Mesodermal cell (in vitro differentiated cells): ENCODE measurements around the gene MAGEA8.
"Not testable (repeated sequence)": the region's sequence is repeated elsewhere in the genome, so short reads cannot be mapped to it uniquely, and the experiment has no call there.

Source experiments
- H3K27ac ChIP-seq: 2 replicates; pipeline ENCODE4 v1.7.0; 2013; ENCODE audit warnings: mild to moderate bottlenecking, low read depth, low read length, moderate library complexity; ENCODE audit not compliant: severe bottlenecking
- H3K36me3 ChIP-seq: 2 replicates; pipeline ENCODE4 v1.7.1; 2013; ENCODE audit warnings: mild to moderate bottlenecking, low read length, moderate library complexity; ENCODE audit not compliant: control insufficient read depth, insufficient read depth
- H3K4me1 ChIP-seq: one replicate; pipeline ENCODE4 v1.7.1; 2013; ENCODE audit warnings: mild to moderate bottlenecking, low read length; ENCODE audit not compliant: insufficient read depth, control insufficient read depth, poor library complexity, severe bottlenecking
- H3K4me3 ChIP-seq: 2 replicates; pipeline ENCODE4 v1.7.0; 2013; ENCODE audit warnings: low read length, control low read depth, mild to moderate bottlenecking; ENCODE audit not compliant: insufficient read depth, poor library complexity, severe bottlenecking; ENCODE audit errors: extremely low read depth
- H3K9me3 ChIP-seq: 2 replicates; pipeline ENCODE4 v1.7.1; 2013; ENCODE audit warnings: mild to moderate bottlenecking, low read length, moderate library complexity; ENCODE audit not compliant: control insufficient read depth
- WGBS, 2 experiments: methylation state at CpG; one replicate each; pipeline ENCODE4 v1.1.5; 2013; ENCODE audit warnings: missing lambda C conversion rate in 2 of 2; ENCODE audit not compliant: insufficient coverage in 2 of 2; 5-methylcytosine and 5-hydroxymethylcytosine counted together

MAGEA8 gene

GRCh38 chrX:149928635-149929034 lies 47.7 kb downstream of the MAGEA8 start:
- H3K4me1 ChIP-seq, H3K4me3 ChIP-seq, H3K36me3 ChIP-seq, H3K9me3 ChIP-seq, H3K27ac ChIP-seq: not testable (repeated sequence)
- no CpG with 5 or more reads among the region's 1 CpG for WGBS, 2 experiments

GRCh38 chrX:149929400-149929799 lies 48.4 kb downstream of the MAGEA8 start, which contains the start of gene HSFX4:
TSS of gene HSFX4 (plus strand) at chrX:149929573. CDS start at chrX:149929645, 72 bp downstream.
- not testable (repeated sequence) for H3K4me3 ChIP-seq, H3K36me3 ChIP-seq

GRCh38 chrX:149931355-149931754 lies 50.4 kb downstream of the MAGEA8 start:
- H3K4me1 ChIP-seq, H3K4me3 ChIP-seq, H3K36me3 ChIP-seq, H3K9me3 ChIP-seq, H3K27ac ChIP-seq: not testable (repeated sequence)
- WGBS, 2 experiments: no CpG with 5 or more reads among the region's 4 CpGs

More at GRCh38 chrX:149929400-149929799, 48.4 kb downstream of the MAGEA8 start, which contains the start of gene HSFX4:
- WGBS, 2 experiments: no CpG with 5 or more reads among the region's 7 CpGs
- not testable (repeated sequence) for H3K4me1 ChIP-seq, H3K27ac ChIP-seq, H3K9me3 ChIP-seq

GRCh38 chrX:149932150-149932549 lies 51.2 kb downstream of the MAGEA8 start:
- H3K36me3 ChIP-seq, H3K27ac ChIP-seq, H3K9me3 ChIP-seq, H3K4me1 ChIP-seq, H3K4me3 ChIP-seq: not testable (repeated sequence)
- WGBS, 2 experiments: no CpG with 5 or more reads among the region's 2 CpGs

- not testable (repeated sequence) for H3K9me3 ChIP-seq, H3K27ac ChIP-seq
- WGBS, 2 experiments: no CpG with 5 or more reads among the region's 5 CpGs
Measured at GRCh38 chrX:149932970-149933369, 52.0 kb downstream of the MAGEA8 start.

GRCh38 chrX:149933547-149933946 lies 52.6 kb downstream of the MAGEA8 start:
- H3K27ac ChIP-seq, H3K4me3 ChIP-seq, H3K36me3 ChIP-seq, H3K9me3 ChIP-seq, H3K4me1 ChIP-seq: not testable (repeated sequence)
- WGBS, 2 experiments: 88% methylated on average over 4 of the region's 21 CpGs; no CpG with 5 or more reads in 1 of the 2 experiments

More at GRCh38 chrX:149932970-149933369, 52.0 kb downstream of the MAGEA8 start:
- not testable (repeated sequence) for H3K4me1 ChIP-seq, H3K4me3 ChIP-seq, H3K36me3 ChIP-seq
